Measurements from ENCODE around the gene PRKCQ. TPM values are rescaled to one million over a fixed set of nuclear protein-coding genes. Genes with fewer than 3 reads are reported as not detected.

Gene PRKCQ
- total RNA-seq, 2 donors from 2014 or later = 0.41 to 0.42 TPM

DNA sequence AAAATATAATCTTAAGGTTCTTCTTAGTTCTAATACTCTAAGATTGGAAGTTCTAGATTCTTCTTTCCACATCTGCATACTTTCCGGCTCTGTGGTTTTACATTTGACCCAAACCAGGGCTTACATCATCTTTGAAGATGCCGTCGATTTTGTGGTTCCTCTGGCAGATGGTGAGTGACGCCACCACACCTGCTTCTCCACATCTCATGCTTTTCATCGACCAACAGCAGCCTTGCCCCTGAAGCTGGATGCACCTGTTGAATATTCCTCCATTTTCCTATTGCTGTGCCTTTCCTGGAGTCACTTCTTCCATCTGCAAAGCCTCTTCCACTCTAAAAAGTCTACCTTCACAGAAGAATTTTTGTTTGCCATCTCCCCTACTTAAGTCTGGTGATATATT, 121.3 kb downstream of the PRKCQ start:
- Histone ChIP-seq H3K36me3 (no peaks in the 10 kb centered on the region), H3K4me1 (ENCODE audit: control insufficient read depth in 1 of 2, low read depth in 2 of 2) (no peaks in the 10 kb centered on the region), H3K4me3 (no peak overlapping the region), H3K27ac (no peak overlapping the region), H3K9me3 (no peaks in the 10 kb centered on the region), H3K27me3 (replicated peaks; ENCODE audit: insufficient read depth) (no peaks in the 10 kb centered on the region)
- TF ChIP-seq, protein P1, sequence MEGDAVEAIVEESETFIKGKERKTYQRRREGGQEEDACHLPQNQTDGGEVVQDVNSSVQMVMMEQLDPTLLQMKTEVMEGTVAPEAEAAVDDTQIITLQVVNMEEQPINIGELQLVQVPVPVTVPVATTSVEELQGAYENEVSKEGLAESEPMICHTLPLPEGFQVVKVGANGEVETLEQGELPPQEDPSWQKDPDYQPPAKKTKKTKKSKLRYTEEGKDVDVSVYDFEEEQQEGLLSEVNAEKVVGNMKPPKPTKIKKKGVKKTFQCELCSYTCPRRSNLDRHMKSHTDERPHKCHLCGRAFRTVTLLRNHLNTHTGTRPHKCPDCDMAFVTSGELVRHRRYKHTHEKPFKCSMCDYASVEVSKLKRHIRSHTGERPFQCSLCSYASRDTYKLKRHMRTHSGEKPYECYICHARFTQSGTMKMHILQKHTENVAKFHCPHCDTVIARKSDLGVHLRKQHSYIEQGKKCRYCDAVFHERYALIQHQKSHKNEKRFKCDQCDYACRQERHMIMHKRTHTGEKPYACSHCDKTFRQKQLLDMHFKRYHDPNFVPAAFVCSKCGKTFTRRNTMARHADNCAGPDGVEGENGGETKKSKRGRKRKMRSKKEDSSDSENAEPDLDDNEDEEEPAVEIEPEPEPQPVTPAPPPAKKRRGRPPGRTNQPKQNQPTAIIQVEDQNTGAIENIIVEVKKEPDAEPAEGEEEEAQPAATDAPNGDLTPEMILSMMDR (IDR thresholded peaks at IDR 0.05) = no peak
- ATAC-seq (ENCODE audit: insufficient number of reproducible peaks, low FRiP score, low read depth) = no peak
- DNase-seq (ENCODE audit: low spot score) = no peak

DNA sequence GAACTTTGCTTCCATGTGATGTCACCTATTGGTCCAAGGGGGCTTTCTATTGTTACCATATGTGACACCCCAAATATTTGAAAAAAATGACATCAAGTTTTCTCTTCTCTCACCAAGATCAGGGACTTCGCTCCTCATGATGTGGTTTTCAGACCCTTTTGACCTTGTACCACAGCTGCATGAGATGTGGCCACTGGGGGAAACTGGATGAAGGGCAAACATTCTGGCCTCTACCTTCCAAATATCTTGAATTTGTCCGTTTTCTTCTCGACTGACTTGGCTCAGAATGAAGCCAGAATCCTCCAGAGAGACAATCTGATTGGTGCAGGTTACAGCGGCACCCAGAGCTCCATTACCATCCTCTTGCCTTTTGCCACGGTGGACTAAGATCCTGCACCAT, 122.7 kb downstream of the PRKCQ start:
- H3K9me3 ChIP-seq = no peaks in the 10 kb centered on the region
- no peaks in the 10 kb centered on the region for H3K27me3 ChIP-seq (replicated peaks; ENCODE audit: insufficient read depth)
- no peak overlapping the region for H3K4me3 ChIP-seq
- H3K36me3 ChIP-seq = no peaks in the 10 kb centered on the region
- DNase-seq (ENCODE audit: low spot score) (no peak), ATAC-seq (ENCODE audit: insufficient number of reproducible peaks, low FRiP score, low read depth) (no peak)
- no peaks in the 10 kb centered on the region for H3K4me1 ChIP-seq (ENCODE audit: control insufficient read depth in 1 of 2, low read depth in 2 of 2)
- TF ChIP-seq, protein P1 (IDR thresholded peaks at IDR 0.05) = no peak
- no peak overlapping the region for H3K27ac ChIP-seq

DNA sequence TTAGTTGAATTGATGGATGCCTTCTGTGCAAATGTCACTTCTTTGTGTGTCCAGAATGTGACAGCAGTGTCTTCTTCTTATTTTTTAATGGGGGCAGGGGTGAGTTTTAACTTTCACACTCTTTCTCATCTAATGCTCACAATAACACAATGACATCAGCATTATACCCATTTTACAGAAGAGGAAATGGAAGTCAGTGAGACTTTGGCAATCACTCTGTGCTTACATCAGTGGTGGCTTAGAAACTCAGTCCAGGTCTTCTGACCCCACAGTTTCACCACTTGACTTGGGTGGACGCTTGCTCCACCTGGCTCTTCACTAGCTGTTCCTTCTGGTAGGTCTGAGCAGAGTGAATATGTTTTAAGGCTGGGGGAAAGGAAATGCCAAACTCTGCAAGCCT, 124.0 kb downstream of the PRKCQ start:
- H3K27me3 ChIP-seq (replicated peaks; ENCODE audit: insufficient read depth) = no peaks in the 10 kb centered on the region
- H3K4me3 ChIP-seq = no peak overlapping the region
- DNase-seq (ENCODE audit: low spot score) = no peak
- H3K9me3 ChIP-seq = no peaks in the 10 kb centered on the region
- no peak for ATAC-seq (ENCODE audit: insufficient number of reproducible peaks, low FRiP score, low read depth)
- H3K36me3 ChIP-seq = no peaks in the 10 kb centered on the region
- TF ChIP-seq, protein P1 (IDR thresholded peaks at IDR 0.05) = no peak
- no peaks in the 10 kb centered on the region for H3K4me1 ChIP-seq (ENCODE audit: control insufficient read depth in 1 of 2, low read depth in 2 of 2)
- H3K27ac ChIP-seq = no peak overlapping the region

DNA sequence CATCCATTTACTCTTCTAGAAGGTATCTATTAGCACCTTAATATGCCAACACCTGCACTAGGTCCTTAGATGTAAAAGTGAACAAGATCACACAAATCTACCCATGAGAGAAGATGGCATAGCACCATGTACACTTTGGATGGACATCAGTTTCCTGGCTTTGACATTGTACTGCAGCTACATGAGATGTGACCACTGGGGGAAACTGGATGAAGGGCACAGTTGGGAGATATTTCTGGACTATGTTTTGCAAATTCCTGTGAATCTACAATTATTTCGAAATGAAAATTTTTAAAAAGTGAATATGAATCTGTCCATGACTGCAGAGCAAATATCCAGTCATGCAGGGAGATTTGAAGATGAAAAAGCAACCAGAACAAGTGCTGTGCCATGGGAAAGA, 124.5 kb downstream of the PRKCQ start:
- TF ChIP-seq, protein P1 (IDR thresholded peaks at IDR 0.05) = no peak
- Histone ChIP-seq H3K27ac (no peak overlapping the region), H3K4me3 (no peak overlapping the region), H3K27me3 (replicated peaks; ENCODE audit: insufficient read depth) (no peaks in the 10 kb centered on the region), H3K9me3 (no peaks in the 10 kb centered on the region), H3K36me3 (no peaks in the 10 kb centered on the region), H3K4me1 (ENCODE audit: control insufficient read depth in 1 of 2, low read depth in 2 of 2) (no peaks in the 10 kb centered on the region)
- ATAC-seq (ENCODE audit: insufficient number of reproducible peaks, low FRiP score, low read depth) (no peak), DNase-seq (ENCODE audit: low spot score) (no peak)

DNA sequence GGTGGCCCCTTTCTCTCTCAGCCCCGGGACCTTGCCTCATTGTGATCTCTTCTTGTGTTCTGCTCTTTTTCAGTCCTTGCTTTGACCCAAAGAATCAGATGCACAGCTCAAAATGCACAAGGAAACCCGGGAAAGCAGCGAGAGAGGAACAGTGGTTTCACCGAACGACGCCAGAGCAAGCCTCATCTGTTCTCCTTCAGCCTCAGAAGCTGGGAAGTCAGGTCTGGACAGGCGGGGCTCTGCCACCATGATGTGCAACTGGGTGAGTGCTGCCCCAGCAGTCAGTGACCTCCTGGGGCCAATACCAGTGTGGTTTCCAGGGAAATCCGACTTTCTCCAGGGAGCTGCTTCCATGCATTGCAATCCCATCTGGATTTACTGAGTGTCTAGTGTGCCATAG, 133.4 kb downstream of the PRKCQ start:
- Histone ChIP-seq H3K27ac (no peak overlapping the region), H3K27me3 (replicated peaks; ENCODE audit: insufficient read depth) (no peaks in the 10 kb centered on the region), H3K4me3 (no peak overlapping the region), H3K36me3 (peaks cover 7% of the 10 kb centered on the region), H3K4me1 (ENCODE audit: control insufficient read depth in 1 of 2, low read depth in 2 of 2) (no peaks in the 10 kb centered on the region), H3K9me3 (no peaks in the 10 kb centered on the region)
- TF ChIP-seq, protein P1 (IDR thresholded peaks at IDR 0.05) = no peak
- no peak for ATAC-seq (ENCODE audit: insufficient number of reproducible peaks, low FRiP score, low read depth)
- DNase-seq (ENCODE audit: low spot score) = no peak
